ENCODE measurements around the gene KLHL29. TPM values are rescaled to one million over a fixed set of nuclear protein-coding genes. Genes with fewer than 3 reads are reported as not detected.

KLHL29 gene
- total RNA-seq, 1 donor from 2014 or later = 17.5 TPM

DNA sequence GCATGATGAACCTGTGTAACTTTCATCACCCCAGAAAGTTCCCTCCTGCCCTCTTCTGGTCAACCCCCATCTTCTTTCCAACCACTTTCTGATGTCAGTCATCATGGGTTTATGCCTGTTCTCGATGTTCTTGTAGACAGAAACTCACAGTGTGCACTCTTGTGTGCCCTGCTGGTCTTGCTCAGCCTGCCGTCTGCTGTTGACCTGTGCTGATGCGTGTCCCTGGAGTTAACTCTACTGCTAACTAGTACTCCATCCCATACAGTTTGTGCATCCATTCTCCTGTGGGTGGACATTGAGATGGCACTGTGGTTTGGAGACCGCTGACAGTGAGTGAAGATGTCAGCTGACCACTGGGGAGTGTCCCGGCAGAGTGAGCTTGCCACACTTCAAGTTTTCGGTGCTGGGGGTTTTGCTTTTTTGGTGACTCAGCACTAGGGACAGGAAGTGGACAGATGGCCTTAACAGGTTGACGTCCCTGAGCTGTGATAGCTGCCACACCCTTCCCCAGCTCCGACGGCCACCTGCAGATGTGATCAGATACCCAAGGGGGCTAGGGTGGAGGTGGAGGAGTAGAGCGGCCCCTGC lies 14.8 kb downstream of the KLHL29 start:
- Mint-ChIP-seq H3K36me3 (ENCODE audit: low read depth, unreplicated experiment) (no peaks in the 10 kb centered on the region), H3K4me1 (ENCODE audit: unreplicated experiment) (peaks cover 19% of the 10 kb centered on the region), H3K4me3 (ENCODE audit: unreplicated experiment) (no peak overlapping the region), H3K27ac (ENCODE audit: unreplicated experiment) (no peak overlapping the region), H3K27me3 (ENCODE audit: unreplicated experiment) (peaks cover 1% of the 10 kb centered on the region), H3K9me3 (ENCODE audit: unreplicated experiment) (no peaks in the 10 kb centered on the region)
- DNase-seq (ENCODE audit: low spot score) = no peak
- TF ChIP-seq, protein P1, sequence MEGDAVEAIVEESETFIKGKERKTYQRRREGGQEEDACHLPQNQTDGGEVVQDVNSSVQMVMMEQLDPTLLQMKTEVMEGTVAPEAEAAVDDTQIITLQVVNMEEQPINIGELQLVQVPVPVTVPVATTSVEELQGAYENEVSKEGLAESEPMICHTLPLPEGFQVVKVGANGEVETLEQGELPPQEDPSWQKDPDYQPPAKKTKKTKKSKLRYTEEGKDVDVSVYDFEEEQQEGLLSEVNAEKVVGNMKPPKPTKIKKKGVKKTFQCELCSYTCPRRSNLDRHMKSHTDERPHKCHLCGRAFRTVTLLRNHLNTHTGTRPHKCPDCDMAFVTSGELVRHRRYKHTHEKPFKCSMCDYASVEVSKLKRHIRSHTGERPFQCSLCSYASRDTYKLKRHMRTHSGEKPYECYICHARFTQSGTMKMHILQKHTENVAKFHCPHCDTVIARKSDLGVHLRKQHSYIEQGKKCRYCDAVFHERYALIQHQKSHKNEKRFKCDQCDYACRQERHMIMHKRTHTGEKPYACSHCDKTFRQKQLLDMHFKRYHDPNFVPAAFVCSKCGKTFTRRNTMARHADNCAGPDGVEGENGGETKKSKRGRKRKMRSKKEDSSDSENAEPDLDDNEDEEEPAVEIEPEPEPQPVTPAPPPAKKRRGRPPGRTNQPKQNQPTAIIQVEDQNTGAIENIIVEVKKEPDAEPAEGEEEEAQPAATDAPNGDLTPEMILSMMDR (IDR thresholded peaks at IDR 0.05; ENCODE audit: unreplicated experiment) = no peak

DNA sequence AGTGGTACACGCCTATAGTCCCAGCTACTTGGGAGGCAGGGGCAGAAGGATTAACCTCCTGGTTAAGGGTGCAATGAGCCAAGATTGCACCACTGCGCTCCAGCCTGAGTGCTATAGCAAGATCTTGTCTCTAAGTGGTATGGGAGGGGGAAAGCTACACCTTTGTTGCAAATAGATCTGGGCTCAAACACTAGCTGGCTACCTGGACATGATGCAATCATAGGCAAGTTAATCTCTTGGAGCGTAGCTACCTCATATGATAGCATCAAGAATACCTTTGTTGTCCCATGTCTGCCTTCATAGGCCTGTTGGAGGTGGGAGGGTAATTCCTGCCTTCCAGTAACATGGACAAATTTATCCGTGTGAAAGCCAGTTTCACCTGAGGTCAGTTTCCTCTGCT lies 15.7 kb downstream of the KLHL29 start:
- no peak overlapping the region for H3K4me3 Mint-ChIP-seq (ENCODE audit: unreplicated experiment)
- peaks cover 1% of the 10 kb centered on the region for H3K27me3 Mint-ChIP-seq (ENCODE audit: unreplicated experiment)
- peaks cover 22% of the 10 kb centered on the region for H3K4me1 Mint-ChIP-seq (ENCODE audit: unreplicated experiment)
- DNase-seq (ENCODE audit: low spot score) = no peak
- no peak overlapping the region for H3K27ac Mint-ChIP-seq (ENCODE audit: unreplicated experiment)
- no peaks in the 10 kb centered on the region for H3K36me3 Mint-ChIP-seq (ENCODE audit: low read depth, unreplicated experiment)
- H3K9me3 Mint-ChIP-seq (ENCODE audit: unreplicated experiment) = no peaks in the 10 kb centered on the region
- TF ChIP-seq, protein P1 (IDR thresholded peaks at IDR 0.05; ENCODE audit: unreplicated experiment) = no peak

DNA sequence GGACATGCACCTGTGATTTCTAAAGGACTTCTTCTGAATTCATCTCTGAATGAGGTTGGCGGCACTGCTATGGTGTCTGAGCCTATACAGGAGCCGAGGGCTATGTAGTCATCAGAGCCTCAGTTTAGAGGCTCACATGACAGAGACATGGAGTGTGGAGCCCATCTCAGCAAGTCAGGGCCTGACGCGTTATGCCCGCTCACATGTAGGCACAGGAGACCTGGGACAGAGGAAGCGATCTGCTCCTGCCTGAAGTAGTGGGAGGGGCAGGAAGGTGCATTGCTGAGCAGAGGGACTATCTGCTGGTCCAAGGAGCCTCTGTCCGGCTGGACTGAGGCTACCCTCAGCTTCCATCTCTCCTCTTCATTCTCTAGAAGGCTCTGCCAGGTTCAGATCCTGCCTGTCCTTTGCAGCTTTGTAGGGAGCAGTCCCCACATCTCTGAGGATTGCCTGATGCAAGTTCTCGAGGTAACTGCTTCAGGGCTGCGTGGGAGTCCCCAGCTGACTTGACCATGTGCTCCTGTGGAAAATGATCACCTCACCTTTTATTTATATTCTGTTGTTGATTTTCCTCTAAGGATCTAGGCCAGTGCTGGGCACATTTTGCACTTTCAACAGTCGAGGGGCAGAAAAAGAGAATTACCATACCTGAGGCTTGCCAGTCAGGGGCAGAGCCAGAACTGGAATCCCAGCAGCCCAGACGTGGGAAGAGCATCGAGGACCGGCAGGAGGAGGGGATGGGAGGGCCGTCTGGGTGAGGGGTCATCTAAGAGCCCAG lies 16.6 kb downstream of the KLHL29 start:
- H3K4me1 Mint-ChIP-seq (ENCODE audit: unreplicated experiment) = peaks cover 22% of the 10 kb centered on the region
- no peak for DNase-seq (ENCODE audit: low spot score)
- H3K36me3 Mint-ChIP-seq (ENCODE audit: low read depth, unreplicated experiment) = no peaks in the 10 kb centered on the region
- H3K27ac Mint-ChIP-seq (ENCODE audit: unreplicated experiment) = no peak overlapping the region
- H3K27me3 Mint-ChIP-seq (ENCODE audit: unreplicated experiment) = peaks cover 1% of the 10 kb centered on the region
- TF ChIP-seq, protein P1 (IDR thresholded peaks at IDR 0.05; ENCODE audit: unreplicated experiment) = no peak
- no peaks in the 10 kb centered on the region for H3K9me3 Mint-ChIP-seq (ENCODE audit: unreplicated experiment)
- H3K4me3 Mint-ChIP-seq (ENCODE audit: unreplicated experiment) = no peak overlapping the region

DNA sequence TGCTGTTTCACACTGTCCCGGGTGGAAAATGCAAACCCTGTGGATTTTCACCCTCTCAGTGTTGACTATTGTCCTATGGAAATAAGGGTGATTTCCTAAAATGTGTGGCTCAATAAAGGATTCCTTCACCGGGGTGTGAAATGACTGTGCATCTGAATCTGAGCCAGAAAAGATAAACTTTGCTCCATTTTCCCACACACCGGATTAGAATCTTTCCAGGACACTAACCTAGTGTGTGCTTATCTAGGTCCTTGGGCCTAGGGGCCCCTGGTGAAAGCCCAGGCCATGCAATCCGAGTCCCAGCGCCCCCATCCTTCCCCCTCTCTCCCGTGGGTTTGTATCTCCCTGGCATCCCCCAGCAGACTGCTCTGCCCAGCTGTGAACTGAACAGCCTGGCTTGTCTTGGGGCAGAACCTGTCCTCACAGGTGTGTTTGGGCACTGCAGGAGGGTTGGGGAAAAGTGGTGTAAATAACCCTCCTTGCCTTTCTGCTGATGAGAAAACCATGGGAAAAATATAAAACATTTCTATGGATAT lies 17.3 kb downstream of the KLHL29 start:
- H3K36me3 Mint-ChIP-seq (ENCODE audit: low read depth, unreplicated experiment) = no peaks in the 10 kb centered on the region
- H3K27me3 Mint-ChIP-seq (ENCODE audit: unreplicated experiment) = peaks cover 1% of the 10 kb centered on the region
- TF ChIP-seq, protein P1 (IDR thresholded peaks at IDR 0.05; ENCODE audit: unreplicated experiment) = no peak

DNA sequence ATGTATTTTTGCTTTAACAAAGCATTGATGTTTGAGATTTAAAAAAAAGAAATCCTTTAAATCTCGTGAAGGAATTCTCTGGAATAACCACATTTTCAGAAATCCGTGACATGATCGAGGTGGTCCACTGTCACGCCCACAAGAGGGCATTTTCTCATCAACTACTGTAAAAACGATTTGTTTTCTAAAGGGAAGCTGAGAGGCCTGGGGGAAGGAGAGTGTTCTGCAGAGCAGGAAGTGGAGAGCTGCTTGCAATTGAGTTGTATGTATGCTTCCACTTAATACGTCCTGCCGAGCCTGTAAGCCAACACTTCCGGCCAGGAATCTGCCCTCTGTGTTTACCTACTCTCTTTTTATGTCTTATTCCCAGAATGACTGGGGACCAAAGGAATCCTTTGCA lies 19.4 kb downstream of the KLHL29 start:
- Mint-ChIP-seq H3K4me1 (ENCODE audit: unreplicated experiment) (peaks cover 22% of the 10 kb centered on the region), H3K27ac (ENCODE audit: unreplicated experiment) (peak overlapping the region; percentile 74), H3K4me3 (ENCODE audit: unreplicated experiment) (no peak overlapping the region), H3K36me3 (ENCODE audit: low read depth, unreplicated experiment) (no peaks in the 10 kb centered on the region), H3K9me3 (ENCODE audit: unreplicated experiment) (no peaks in the 10 kb centered on the region), H3K27me3 (ENCODE audit: unreplicated experiment) (peaks cover 1% of the 10 kb centered on the region)
- TF ChIP-seq, protein P1 (IDR thresholded peaks at IDR 0.05; ENCODE audit: unreplicated experiment) = no peak
- peak; percentile 44 for DNase-seq (ENCODE audit: low spot score)

More for the DNA sequence above, 17.3 kb downstream of the KLHL29 start:
- H3K4me1 Mint-ChIP-seq (ENCODE audit: unreplicated experiment) = peaks cover 22% of the 10 kb centered on the region
- H3K4me3 Mint-ChIP-seq (ENCODE audit: unreplicated experiment) = no peak overlapping the region
- no peaks in the 10 kb centered on the region for H3K9me3 Mint-ChIP-seq (ENCODE audit: unreplicated experiment)
- DNase-seq (ENCODE audit: low spot score) = no peak
- H3K27ac Mint-ChIP-seq (ENCODE audit: unreplicated experiment) = no peak overlapping the region

All from endothelial cell (in vitro differentiated cells).